Parathyroid adenoma (tissue), 2 donors: ENCODE measurements around the gene CYP2C8.

Experiments
- H2AFZ ChIP-seq: fragments of 300-600 bp; sonication (generic); one replicate; pipeline ENCODE4 v1.7.0; 2017; ENCODE audit warnings: antibody characterized with exemption, mild to moderate bottlenecking
- H3K27ac ChIP-seq: fragments of 300-600 bp; sonication (generic); one replicate; pipeline ENCODE4 v1.7.0; 2017
- H3K27me3 ChIP-seq: fragments of 300-600 bp; sonication (generic); one replicate; pipeline ENCODE4 v1.7.0; 2017; ENCODE audit warnings: low read length; ENCODE audit not compliant: control insufficient read depth, insufficient read depth
- H3K36me3 ChIP-seq: fragments of 300-600 bp; sonication (generic); one replicate; pipeline ENCODE4 v1.7.0; 2017; ENCODE audit warnings: low read length; ENCODE audit not compliant: control insufficient read depth, insufficient read depth
- H3K4me1 ChIP-seq: fragments of 300-600 bp; sonication (generic); one replicate; pipeline ENCODE4 v1.7.0; 2017; ENCODE audit warnings: control low read depth
- H3K4me2 ChIP-seq: fragments of 300-600 bp; sonication (generic); one replicate; pipeline ENCODE4 v1.7.0; 2017; ENCODE audit warnings: low read length
- H3K4me3 ChIP-seq: fragments of 300-600 bp; sonication (generic); one replicate; pipeline ENCODE4 v1.7.0; 2017; ENCODE audit warnings: low read depth, low read length
- H3K79me2 ChIP-seq: fragments of 300-600 bp; sonication (generic); one replicate; pipeline ENCODE4 v1.7.0; 2017; ENCODE audit warnings: control low read depth
- H3K9ac ChIP-seq: fragments of 300-600 bp; sonication (generic); one replicate; pipeline ENCODE4 v1.7.0; 2017; ENCODE audit warnings: mild to moderate bottlenecking
- H3K9me3 ChIP-seq: fragments of 300-600 bp; sonication (generic); one replicate; pipeline ENCODE4 v1.7.0; 2017; ENCODE audit warnings: low read length; ENCODE audit not compliant: control insufficient read depth
- CTCF ChIP-seq: fragments of 300-600 bp; sonication (generic); IDR thresholded peaks from one replicate; pipeline ENCODE4 v1.7.0; 2017; ENCODE audit warnings: antibody characterized with exemption, mild to moderate bottlenecking
- donor health status: primary hyperparathyroidism.

CYP2C8 gene

GRCh38 chr10:95048206-95048605 lies 21.1 kb downstream of the CYP2C8 start:
- H3K79me2 ChIP-seq: no peaks in the 10 kb centered on the region
- no peak overlapping the region for H3K27ac ChIP-seq
- no peak for TF ChIP-seq CTCF
- no peak overlapping the region for H3K4me2 ChIP-seq
- H3K9me3 ChIP-seq: no peaks in the 10 kb centered on the region
- H3K4me3 ChIP-seq: no peak overlapping the region
- H3K9ac ChIP-seq: no peak overlapping the region
- no peaks in the 10 kb centered on the region for H3K4me1 ChIP-seq
- no peaks in the 10 kb centered on the region for H3K36me3 ChIP-seq
- H3K27me3 ChIP-seq: no peaks in the 10 kb centered on the region
- no peak overlapping the region for H2AFZ ChIP-seq

GRCh38 chr10:95039281-95039680 lies 30.0 kb downstream of the CYP2C8 start:
- no peak overlapping the region for H3K4me2 ChIP-seq
- no peak overlapping the region for H3K4me3 ChIP-seq
- H2AFZ ChIP-seq: no peak overlapping the region
- H3K9ac ChIP-seq: no peak overlapping the region
- no peaks in the 10 kb centered on the region for H3K9me3 ChIP-seq
- no peaks in the 10 kb centered on the region for H3K79me2 ChIP-seq
- TF ChIP-seq CTCF: no peak
- no peaks in the 10 kb centered on the region for H3K4me1 ChIP-seq
- H3K36me3 ChIP-seq: no peaks in the 10 kb centered on the region
- H3K27me3 ChIP-seq: no peaks in the 10 kb centered on the region
- H3K27ac ChIP-seq: no peak overlapping the region

- H3K79me2 ChIP-seq: no peaks in the 10 kb centered on the region
- H3K36me3 ChIP-seq: no peaks in the 10 kb centered on the region
- H3K4me2 ChIP-seq: no peak overlapping the region
- TF ChIP-seq CTCF: no peak
- no peaks in the 10 kb centered on the region for H3K9me3 ChIP-seq
- no peak overlapping the region for H2AFZ ChIP-seq
- no peak overlapping the region for H3K4me3 ChIP-seq
- H3K9ac ChIP-seq: no peak overlapping the region
- no peaks in the 10 kb centered on the region for H3K4me1 ChIP-seq
- no peak overlapping the region for H3K27ac ChIP-seq
- no peaks in the 10 kb centered on the region for H3K27me3 ChIP-seq
Measured at GRCh38 chr10:95035332-95036295, 33.7 kb downstream of the CYP2C8 start.

- Histone ChIP-seq H3K4me3 (no peak overlapping the region), H3K4me1 (no peaks in the 10 kb centered on the region), H3K4me2 (no peak overlapping the region), H3K79me2 (no peaks in the 10 kb centered on the region), H3K27ac (no peak overlapping the region), H3K9ac (no peak overlapping the region), H2AFZ (no peak overlapping the region), H3K9me3 (no peaks in the 10 kb centered on the region), H3K27me3 (no peaks in the 10 kb centered on the region), H3K36me3 (no peaks in the 10 kb centered on the region)
- no peak for TF ChIP-seq CTCF
Measured at GRCh38 chr10:95034401-95034800, 34.9 kb downstream of the CYP2C8 start.

- H2AFZ ChIP-seq: no peak overlapping the region
- no peaks in the 10 kb centered on the region for H3K9me3 ChIP-seq
- H3K4me3 ChIP-seq: no peak overlapping the region
- TF ChIP-seq CTCF: no peak
- no peaks in the 10 kb centered on the region for H3K79me2 ChIP-seq
- H3K36me3 ChIP-seq: no peaks in the 10 kb centered on the region
- no peak overlapping the region for H3K4me2 ChIP-seq
- no peaks in the 10 kb centered on the region for H3K4me1 ChIP-seq
- H3K9ac ChIP-seq: no peak overlapping the region
- no peaks in the 10 kb centered on the region for H3K27me3 ChIP-seq
- no peak overlapping the region for H3K27ac ChIP-seq
Measured at GRCh38 chr10:95031656-95032055, 37.6 kb downstream of the CYP2C8 start.
